Natural killer cell (primary cell): Measurements from ENCODE around the gene SLC39A1. TPM values are rescaled to one million over a fixed set of nuclear protein-coding genes. Genes with fewer than 3 reads are reported as not detected.
A peak's percentile ranks its signal among the peaks of the same experiment; 100 is the strongest.

Experiments used
- ATAC-seq, 3 donors: fragments of 150-1000 bp in 2 of 3; fragments of 200-7000 bp in 1 of 3; cut with Tn5 transposase; 1 replicate in 1 of 3; 2 replicates in 2 of 3; pipeline ENCODE4 v1.10.0; 2021; ENCODE audit warnings: mild to moderate bottlenecking in 2 of 3, moderate library complexity in 2 of 3
- DNase-seq, 2 donors: peaks; one replicate each; pipeline versions ENCODE4 v3.0.0 to v3.0.0-alpha.2; 2013 to 2021; ENCODE audit warnings: mixed read lengths in 1 of 2
- H3K27ac ChIP-seq: one replicate; pipeline ENCODE4 v1.5.1; 2013; ENCODE audit warnings: mild to moderate bottlenecking, low read length
- H3K27me3 ChIP-seq: one replicate; pipeline ENCODE4 v1.6.1; 2013; ENCODE audit warnings: low read length; ENCODE audit not compliant: control insufficient read depth, insufficient read depth
- H3K36me3 ChIP-seq: one replicate; pipeline ENCODE4 v1.6.1; 2013; ENCODE audit warnings: low read length; ENCODE audit not compliant: control insufficient read depth, insufficient read depth
- H3K4me1 ChIP-seq: one replicate; pipeline ENCODE4 v1.6.1; 2013; ENCODE audit warnings: low read length; ENCODE audit not compliant: control insufficient read depth, insufficient read depth
- H3K4me3 ChIP-seq: one replicate; pipeline ENCODE4 v1.5.1; 2013; ENCODE audit warnings: low read length
- H3K9me3 ChIP-seq: one replicate; pipeline ENCODE4 v1.6.1; 2013; ENCODE audit warnings: low read length; ENCODE audit not compliant: control insufficient read depth, insufficient read depth
- H3K27ac Mint-ChIP-seq, 2 donors: one replicate each; pipeline ENCODE4 v1.8.0; 2022; ENCODE audit warnings: mild to moderate bottlenecking in 2 of 2, mixed read lengths in 2 of 2, moderate library complexity in 1 of 2
- H3K27me3 Mint-ChIP-seq, 2 donors: one replicate each; pipeline ENCODE4 v1.8.0; 2022; ENCODE audit warnings: low read depth in 2 of 2, mixed read lengths in 2 of 2
- H3K36me3 Mint-ChIP-seq: one replicate; pipeline ENCODE4 v1.8.0; 2022; ENCODE audit warnings: mixed read lengths
- H3K4me1 Mint-ChIP-seq, 2 donors: one replicate each; pipeline ENCODE4 v1.8.0; 2022; ENCODE audit warnings: mixed read lengths in 2 of 2
- H3K4me3 Mint-ChIP-seq: one replicate; pipeline ENCODE4 v1.8.0; 2022; ENCODE audit warnings: mild to moderate bottlenecking, moderate library complexity, mixed read lengths
- H3K9me3 Mint-ChIP-seq, 2 donors: one replicate each; pipeline ENCODE4 v1.8.0; 2022; ENCODE audit warnings: mixed read lengths in 2 of 2
- CTCF ChIP-seq: fragments of 200-600 bp; IDR thresholded peaks from one replicate; pipeline ENCODE4 v1.8.0; 2022; ENCODE audit warnings: antibody characterized with exemption
- WGBS: methylation state at CpG from one replicate; pipeline ENCODE4 v1.1.7; 2013; ENCODE audit warnings: missing lambda C conversion rate; ENCODE audit not compliant: insufficient coverage; 5-methylcytosine and 5-hydroxymethylcytosine counted together
- intact Hi-C: fragments of 100-400 bp; cut with micrococcal nuclease; formaldehyde crosslinking; loops from one replicate; pipeline ENCODE4 v1.14.2; 2022
- total RNA-seq, 4 donors: library from RNA; stranded (reverse); fragments of 120-200 nt in 1 of 4; gene quantifications; one replicate each; pipeline versions ENCODE4 v1.2.3 to v1.2.4, GENCODE V29; 2013 to 2022

Gene SLC39A1
- total RNA-seq, 3 donors from 2014 or later (not counting 1 experiment from before 2014, with no cell fraction given): 20.7 to 21.5 (median 21.2) TPM

DNA sequence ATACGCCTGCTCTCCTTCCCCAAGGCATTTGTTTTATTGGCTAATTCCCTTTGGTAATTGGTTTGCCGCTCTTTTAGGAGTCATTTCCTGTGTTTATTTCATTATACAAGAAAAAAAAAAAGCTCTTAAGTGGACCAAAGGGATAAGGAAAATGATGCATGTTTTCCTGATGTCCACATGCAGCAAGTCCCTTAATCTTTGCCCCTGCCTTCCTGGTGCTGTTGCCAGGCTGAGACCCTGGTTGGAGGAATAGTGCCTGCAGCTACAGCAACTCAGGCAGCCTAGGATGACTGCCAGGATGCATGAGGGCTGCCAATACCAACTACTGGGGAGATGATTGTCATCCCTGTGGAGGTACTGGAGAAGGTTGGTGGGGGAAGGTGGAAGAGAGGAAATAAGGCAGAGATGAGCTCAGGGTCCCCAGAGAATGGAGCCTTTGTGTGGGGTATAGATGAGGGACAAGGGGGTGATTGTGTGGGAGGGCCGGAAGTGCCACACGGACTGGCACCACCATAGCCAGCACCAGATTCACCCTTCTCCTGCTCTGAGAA is 34.5 kb downstream of the SLC39A1 start:
- H3K4me1 Mint-ChIP-seq: peaks cover 15 to 19% of the 10 kb centered on the region in 2 donors
- no peak overlapping the region for H3K27ac ChIP-seq
- H3K9me3 ChIP-seq: no peaks in the 10 kb centered on the region
- DNase-seq (no peak), ATAC-seq (no peak)
- intact Hi-C loops: no loop called here
- no peak for TF ChIP-seq CTCF
- H3K4me1 ChIP-seq: peaks cover 4% of the 10 kb centered on the region
- no peaks in the 10 kb centered on the region for H3K9me3 Mint-ChIP-seq
- no peaks in the 10 kb centered on the region for H3K27me3 ChIP-seq
- 90% methylated on average over 4 of the region's 4 CpGs for WGBS
- H3K36me3 ChIP-seq: peaks cover 31% of the 10 kb centered on the region
- H3K27ac Mint-ChIP-seq: peak overlapping the region; percentile 79 to 85
- H3K27me3 Mint-ChIP-seq: no peaks in the 10 kb centered on the region
- no peak overlapping the region for H3K4me3 ChIP-seq
- no peak overlapping the region for H3K4me3 Mint-ChIP-seq
- H3K36me3 Mint-ChIP-seq: no peaks in the 10 kb centered on the region

DNA sequence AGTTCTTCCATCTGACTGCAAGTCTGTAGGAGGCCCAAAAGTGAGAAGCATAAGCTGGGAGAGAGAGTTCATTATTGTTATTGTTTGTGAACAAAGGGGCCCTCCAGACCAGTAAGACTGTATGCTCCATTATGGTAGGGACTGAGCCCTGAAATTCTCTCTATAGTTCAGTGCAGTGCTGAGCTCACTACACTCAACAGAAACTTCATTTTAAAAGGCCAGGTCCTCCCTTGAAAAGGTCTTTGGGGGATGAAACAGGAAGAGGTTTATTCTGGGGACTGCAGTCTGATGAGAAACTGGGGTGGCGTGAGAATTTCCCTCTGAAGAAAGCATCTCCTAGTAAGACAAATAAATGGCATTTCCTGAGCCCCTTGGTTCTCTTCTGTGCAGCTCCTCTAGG is 35.1 kb downstream of the SLC39A1 start:
- no peaks in the 10 kb centered on the region for H3K36me3 Mint-ChIP-seq
- intact Hi-C loops: no loop called here
- 100% methylated on average over 1 of the region's 1 CpG for WGBS

DNA sequence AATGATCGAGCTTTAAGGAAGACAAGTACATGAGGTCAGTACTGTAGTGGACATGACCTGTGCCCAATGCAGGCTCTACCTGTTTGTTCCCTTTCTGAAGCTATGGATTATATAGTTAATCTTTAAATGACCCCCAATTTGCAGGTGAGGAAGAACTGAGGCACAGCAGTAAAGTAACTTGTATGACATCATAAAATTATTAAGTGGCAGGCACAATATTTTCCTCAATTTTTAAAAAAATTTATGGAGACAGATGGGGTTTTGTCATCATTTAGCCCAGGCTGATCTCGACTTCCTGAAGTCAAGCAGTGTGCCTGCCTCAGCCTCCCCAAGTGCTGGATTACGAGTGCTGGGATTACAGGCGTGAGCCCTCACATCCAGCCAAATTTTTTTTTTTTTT is 36.9 kb downstream of the SLC39A1 start:
- H3K27me3 Mint-ChIP-seq: no peaks in the 10 kb centered on the region
- Histone ChIP-seq H3K27me3 (no peaks in the 10 kb centered on the region), H3K36me3 (peaks cover 11% of the 10 kb centered on the region), H3K4me3 (no peak overlapping the region), H3K27ac (no peak overlapping the region), H3K4me1 (peaks cover 16% of the 10 kb centered on the region), H3K9me3 (no peaks in the 10 kb centered on the region)
- WGBS: 95% methylated on average over 4 of the region's 4 CpGs
- peak overlapping the region in 1 of 2 donors; percentile 33 for H3K27ac Mint-ChIP-seq
- no peak for TF ChIP-seq CTCF
- intact Hi-C loops: no loop called here
- DNase-seq (no peak), ATAC-seq (no peak)
- H3K36me3 Mint-ChIP-seq: no peaks in the 10 kb centered on the region
- H3K4me3 Mint-ChIP-seq: no peak overlapping the region
- H3K9me3 Mint-ChIP-seq: no peaks in the 10 kb centered on the region
- peaks cover 32 to 35% of the 10 kb centered on the region in 2 donors for H3K4me1 Mint-ChIP-seq

More for the DNA sequence above, 35.1 kb downstream of the SLC39A1 start:
- Mint-ChIP-seq H3K27ac (peak overlapping the region; percentile 79 to 85), H3K9me3 (no peaks in the 10 kb centered on the region), H3K4me3 (no peak overlapping the region), H3K4me1 (peaks cover 21 to 25% of the 10 kb centered on the region in 2 donors), H3K27me3 (no peaks in the 10 kb centered on the region)
- no peak for TF ChIP-seq CTCF
- H3K4me1 ChIP-seq: peaks cover 9% of the 10 kb centered on the region
- H3K27me3 ChIP-seq: no peaks in the 10 kb centered on the region
- H3K36me3 ChIP-seq: peaks cover 24% of the 10 kb centered on the region
- H3K9me3 ChIP-seq: no peaks in the 10 kb centered on the region
- H3K27ac ChIP-seq: no peak overlapping the region
- DNase-seq: no peak
- H3K4me3 ChIP-seq: no peak overlapping the region
- no peak for ATAC-seq
